SK-N-MC (cell line): ENCODE data around the gene OR7C2.

Source experiments
- DNase-seq: peaks from one replicate; pipeline ENCODE4 v3.0.0-alpha.2; 2011; ENCODE audit warnings: low read depth, low spot score
- H3K27ac ChIP-seq: fragments of 200-600 bp; sonication (generic); 2 replicates; pipeline ENCODE4 v1.5.1; 2016; ENCODE audit warnings: mixed run types
- H3K36me3 ChIP-seq: fragments of 200-600 bp; sonication (generic); 2 replicates; pipeline ENCODE4 v1.6.1; 2017; ENCODE audit warnings: antibody characterized with exemption, low read length, mixed read lengths; ENCODE audit not compliant: insufficient read depth
- H3K4me3 ChIP-seq: fragments of 200-600 bp; sonication (generic); 2 replicates; pipeline ENCODE4 v1.5.1; 2016
- H3K9ac ChIP-seq: fragments of 200-600 bp; sonication (generic); 2 replicates; pipeline ENCODE4 v1.8.0; 2017; ENCODE audit warnings: mixed run types, mixed read lengths; ENCODE audit not compliant: insufficient read length
- H3K9me3 ChIP-seq: fragments of 200-600 bp; sonication (generic); 2 replicates; pipeline ENCODE4 v1.6.1; 2017; ENCODE audit warnings: low read depth, mild to moderate bottlenecking, antibody characterized with exemption, low read length, moderate library complexity, mixed read lengths
- EZH2 ChIP-seq: fragments of 200-600 bp; sonication (generic); IDR thresholded peaks from one replicate; pipeline ENCODE4 v1.6.1; 2017; ENCODE audit warnings: antibody characterized with exemption
- FOXP2 ChIP-seq: optimal IDR thresholded peaks from 2 replicates; pipeline ENCODE3; 2011; ENCODE audit warnings: mild to moderate bottlenecking, moderate library complexity; ENCODE audit not compliant: insufficient read depth; ENCODE audit errors: extremely low read length, control extremely low read depth
- POLR2AphosphoS5 ChIP-seq: IDR thresholded peaks from 2 replicates; pipeline ENCODE4 v1.6.1; 2012; ENCODE audit warnings: mild to moderate bottlenecking, low read depth, low read length, borderline replicate concordance

The OR7C2 gene

DNA sequence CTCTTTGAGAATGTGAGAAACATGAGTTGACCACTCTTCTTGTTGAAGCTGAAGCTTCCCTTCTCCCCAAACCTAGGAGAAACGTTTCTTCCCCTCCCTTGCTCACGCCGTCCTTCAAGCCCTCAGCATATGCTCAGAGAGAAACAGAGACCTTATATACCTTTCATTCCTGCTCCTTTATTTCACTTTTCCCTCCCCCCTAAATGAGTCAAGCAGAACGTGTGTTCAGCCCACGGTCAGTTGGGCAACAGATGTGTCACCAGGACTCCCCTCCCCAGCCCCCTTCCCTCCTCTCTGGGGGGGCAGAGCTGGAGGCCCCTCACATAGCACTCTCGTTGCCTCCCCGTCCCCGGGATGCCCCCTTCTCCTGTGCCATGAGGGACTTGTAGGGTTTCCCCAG is 8.6 kb downstream of the OR7C2 start:
- H3K27ac ChIP-seq: no peak overlapping the region

DNA sequence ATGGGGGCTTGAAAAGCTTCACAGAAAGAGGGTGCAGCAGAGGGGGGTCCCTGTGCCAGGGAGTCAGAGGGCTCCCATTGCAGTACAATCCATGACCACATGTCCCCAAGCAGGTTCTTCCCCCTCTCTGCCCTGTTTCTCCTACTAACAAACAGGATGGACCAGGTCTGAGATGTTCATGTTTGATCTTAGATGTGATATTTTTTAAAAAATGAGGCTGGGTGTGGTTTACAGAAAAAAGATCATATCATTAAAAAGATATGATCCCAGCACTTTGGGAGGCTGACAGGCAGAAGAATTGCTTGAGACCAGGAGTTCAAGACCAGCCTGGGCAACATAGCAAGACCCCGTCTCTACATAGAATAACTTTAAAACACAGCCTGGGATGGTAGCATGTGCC is 9.1 kb downstream of the OR7C2 start:
- no peak for DNase-seq
- Histone ChIP-seq H3K4me3 (no peak overlapping the region), H3K27ac (no peak overlapping the region), H3K9me3 (no peaks in the 10 kb centered on the region), H3K9ac (no peak overlapping the region), H3K36me3 (no peaks in the 10 kb centered on the region)
- TF ChIP-seq POLR2AphosphoS5: no peak
- TF ChIP-seq EZH2: no peak
- no peak for TF ChIP-seq FOXP2

More for the DNA sequence above, 8.6 kb downstream of the OR7C2 start:
- H3K4me3 ChIP-seq: no peak overlapping the region
- H3K9me3 ChIP-seq: no peaks in the 10 kb centered on the region
- no peak for DNase-seq
- H3K9ac ChIP-seq: no peak overlapping the region
- no peaks in the 10 kb centered on the region for H3K36me3 ChIP-seq
- no peak for TF ChIP-seq POLR2AphosphoS5
- no peak for TF ChIP-seq EZH2

GRCh38 chr19:14952767-14953166 is 11.5 kb downstream of the OR7C2 start:
- TF ChIP-seq FOXP2 (no peak), EZH2 (no peak)

GRCh38 chr19:14954071-14954655 is 12.9 kb downstream of the OR7C2 start:
- Histone ChIP-seq H3K9ac (no peak overlapping the region), H3K4me3 (no peak overlapping the region), H3K36me3 (no peaks in the 10 kb centered on the region), H3K27ac (no peak overlapping the region), H3K9me3 (no peaks in the 10 kb centered on the region)
- TF ChIP-seq EZH2 (no peak), FOXP2 (no peak), POLR2AphosphoS5 (no peak)
- DNase-seq: no peak

More at GRCh38 chr19:14952767-14953166, 11.5 kb downstream of the OR7C2 start:
- Histone ChIP-seq H3K4me3 (no peak overlapping the region), H3K9me3 (no peaks in the 10 kb centered on the region), H3K36me3 (no peaks in the 10 kb centered on the region), H3K9ac (no peak overlapping the region), H3K27ac (no peak overlapping the region)
- DNase-seq: no peak

DNA sequence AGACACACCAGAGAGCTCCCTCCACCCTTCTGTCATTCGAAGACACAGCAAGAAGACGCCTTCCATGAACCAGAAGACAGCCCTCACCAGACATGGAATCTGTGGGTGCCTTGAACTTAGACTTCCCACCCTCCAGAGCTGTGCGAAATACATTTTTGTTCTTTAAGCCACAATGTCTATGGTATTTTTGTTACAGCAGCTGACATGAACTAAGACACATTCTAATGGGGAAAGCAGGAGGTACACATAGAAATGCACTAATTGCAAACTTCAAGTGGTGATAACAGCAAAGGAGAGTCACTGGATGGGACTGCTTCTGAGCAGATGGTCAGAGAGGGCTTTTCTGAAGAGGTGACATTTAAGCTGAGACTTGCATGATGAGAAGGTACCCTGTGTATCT is 16.2 kb downstream of the OR7C2 start:
- no peak overlapping the region for H3K4me3 ChIP-seq
- TF ChIP-seq EZH2 (no peak), FOXP2 (no peak), POLR2AphosphoS5 (no peak)
- DNase-seq: no peak

DNA sequence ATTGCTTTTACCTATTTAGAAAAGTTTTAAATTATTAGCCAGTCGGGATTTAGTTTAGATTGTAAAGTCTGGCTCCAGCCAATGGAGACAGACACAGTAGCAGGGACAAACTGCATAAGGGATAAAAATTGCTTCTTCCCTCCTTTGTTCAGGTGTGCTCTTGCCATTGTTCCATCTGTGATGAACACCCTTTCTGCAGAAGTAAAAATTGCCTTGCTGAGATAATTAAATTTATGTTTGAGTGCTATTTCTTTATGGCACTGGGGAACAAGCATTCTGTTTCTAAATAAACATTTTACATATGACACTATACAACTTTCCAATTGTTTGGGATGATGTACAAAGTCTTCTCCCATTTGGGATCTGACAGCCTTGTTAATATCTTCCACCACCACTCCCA is 18.0 kb downstream of the OR7C2 start:
- no peak for DNase-seq
- Histone ChIP-seq H3K27ac (no peak overlapping the region), H3K36me3 (no peaks in the 10 kb centered on the region), H3K9ac (no peak overlapping the region), H3K9me3 (no peaks in the 10 kb centered on the region), H3K4me3 (no peak overlapping the region)
- no peak for TF ChIP-seq EZH2
- no peak for TF ChIP-seq FOXP2
- no peak for TF ChIP-seq POLR2AphosphoS5

More for the DNA sequence above, 16.2 kb downstream of the OR7C2 start:
- Histone ChIP-seq H3K36me3 (no peaks in the 10 kb centered on the region), H3K27ac (no peak overlapping the region), H3K9ac (no peak overlapping the region), H3K9me3 (no peaks in the 10 kb centered on the region)

DNA sequence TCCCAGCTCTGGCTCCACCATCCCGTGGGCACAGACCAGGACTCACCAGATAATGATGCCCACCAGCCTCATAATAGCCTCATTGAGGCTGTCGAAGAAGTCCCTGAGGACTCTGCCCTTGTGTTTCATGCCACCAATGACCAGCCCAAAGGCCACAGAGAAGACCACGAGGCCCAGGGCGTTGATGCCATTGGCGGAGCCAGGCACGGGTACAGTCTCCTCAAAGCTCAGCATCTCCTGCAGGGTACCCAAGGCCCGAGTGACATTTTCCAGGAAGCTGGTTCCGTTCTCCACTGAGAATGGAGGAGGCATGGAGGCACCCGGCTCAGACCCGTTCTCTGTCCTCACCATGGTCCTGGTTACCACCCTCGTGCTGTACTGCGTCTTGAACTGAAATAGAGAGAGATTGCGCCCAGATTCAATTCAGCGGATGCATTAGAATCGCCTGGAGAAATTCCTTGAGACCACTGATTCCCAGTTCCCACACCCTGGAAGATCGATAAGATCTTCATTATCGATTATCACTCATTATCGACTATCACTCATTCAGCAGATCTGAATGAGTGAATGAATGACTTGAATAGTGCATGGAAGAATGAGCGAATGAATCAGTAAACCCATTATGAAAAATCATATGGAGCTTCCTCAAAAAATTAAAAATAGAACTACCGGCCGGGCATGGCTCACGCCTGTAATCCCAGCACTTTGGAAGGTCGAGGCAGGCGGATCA is 20.8 kb downstream of the OR7C2 start:
- no peak for TF ChIP-seq EZH2
- TF ChIP-seq POLR2AphosphoS5: no peak
- TF ChIP-seq FOXP2: no peak
- Histone ChIP-seq H3K9ac (no peak overlapping the region), H3K9me3 (no peaks in the 10 kb centered on the region), H3K36me3 (no peaks in the 10 kb centered on the region), H3K4me3 (no peak overlapping the region), H3K27ac (no peak overlapping the region)
- no peak for DNase-seq

- no peak overlapping the region for H3K4me3 ChIP-seq
- no peaks in the 10 kb centered on the region for H3K9me3 ChIP-seq
- DNase-seq: no peak
- TF ChIP-seq POLR2AphosphoS5 (no peak), EZH2 (no peak), FOXP2 (no peak)
- H3K27ac ChIP-seq: no peak overlapping the region
- no peak overlapping the region for H3K9ac ChIP-seq
- no peaks in the 10 kb centered on the region for H3K36me3 ChIP-seq
Measured at GRCh38 chr19:14968247-14968646, 27.0 kb downstream of the OR7C2 start.

DNA sequence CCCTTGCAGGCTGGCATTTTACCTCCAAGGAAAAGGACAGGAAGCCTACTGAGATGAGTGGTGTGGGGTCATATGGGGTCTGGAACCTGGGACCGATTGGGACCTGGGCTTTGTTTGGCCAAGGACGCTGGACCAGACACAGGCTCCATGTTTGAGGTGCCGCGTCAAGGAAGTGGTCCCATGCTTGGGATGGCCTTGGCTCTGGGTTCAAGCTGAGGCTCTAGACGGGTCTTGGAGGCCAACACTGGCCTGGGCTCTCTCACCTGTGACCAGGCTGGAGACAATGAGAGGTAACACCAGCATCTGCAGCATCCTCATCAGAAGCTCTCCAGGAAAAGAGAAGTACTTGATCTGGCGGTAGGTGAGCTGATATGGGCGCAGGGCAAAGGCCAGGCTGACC is 30.2 kb downstream of the OR7C2 start:
- no peak for DNase-seq
- TF ChIP-seq EZH2: no peak
- no peak overlapping the region for H3K9ac ChIP-seq
- H3K36me3 ChIP-seq: no peaks in the 10 kb centered on the region
- H3K4me3 ChIP-seq: no peak overlapping the region
- H3K27ac ChIP-seq: no peak overlapping the region
- H3K9me3 ChIP-seq: no peaks in the 10 kb centered on the region
